ENCODE measurements around the gene SPHK1.

The SPHK1 gene

DNA sequence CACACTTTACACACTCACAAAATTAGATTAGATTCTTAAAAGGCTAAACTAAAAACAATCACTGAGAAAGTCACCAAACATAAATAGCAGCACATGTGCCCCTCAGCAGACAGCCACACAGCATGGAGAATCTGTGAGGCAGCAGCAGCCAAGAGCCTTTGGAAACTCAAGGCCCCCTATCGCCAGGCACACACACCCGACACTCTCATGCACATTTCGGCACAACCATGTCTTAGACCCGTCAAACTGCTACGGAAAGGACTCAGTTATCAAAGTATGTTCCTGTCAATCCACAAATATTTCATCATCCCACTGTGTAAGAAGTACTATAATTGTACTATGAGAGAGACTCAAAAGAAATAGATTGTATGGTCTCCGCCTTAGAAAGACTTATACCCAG, 47.6 kb downstream of the SPHK1 start:
- no peak for DNase-seq (ENCODE audit: low read depth in 2 of 3, low spot score in 1 of 3)

DNA sequence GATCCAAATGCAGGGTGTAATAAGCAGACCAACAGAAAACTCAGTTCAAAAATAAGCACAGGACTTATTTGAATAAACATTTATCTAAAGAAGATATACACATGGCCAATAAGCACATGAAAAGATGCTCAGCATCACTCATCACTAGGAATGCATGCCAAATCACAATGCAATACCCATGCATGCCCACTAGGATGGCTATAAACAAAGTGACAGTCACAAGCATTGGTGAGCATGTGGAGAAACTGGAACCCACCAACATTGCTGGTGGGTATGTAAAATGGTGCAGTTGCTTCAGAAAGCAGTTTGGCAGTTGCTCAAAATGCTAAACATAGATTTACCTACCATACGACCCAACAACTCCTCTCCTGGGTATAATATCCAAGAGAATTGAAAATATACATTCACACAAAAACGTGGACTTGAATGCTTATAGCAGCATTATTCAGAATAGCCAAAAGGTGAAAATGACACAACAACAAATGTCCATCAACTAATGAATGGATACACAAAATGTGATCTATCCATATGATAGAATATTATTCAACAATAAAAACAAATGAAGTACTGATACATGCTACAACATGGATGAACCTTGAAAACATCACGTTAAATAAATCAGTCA, 48.4 kb downstream of the SPHK1 start:
- no peak for DNase-seq (ENCODE audit: low read depth in 2 of 3, low spot score in 1 of 3)

DNA sequence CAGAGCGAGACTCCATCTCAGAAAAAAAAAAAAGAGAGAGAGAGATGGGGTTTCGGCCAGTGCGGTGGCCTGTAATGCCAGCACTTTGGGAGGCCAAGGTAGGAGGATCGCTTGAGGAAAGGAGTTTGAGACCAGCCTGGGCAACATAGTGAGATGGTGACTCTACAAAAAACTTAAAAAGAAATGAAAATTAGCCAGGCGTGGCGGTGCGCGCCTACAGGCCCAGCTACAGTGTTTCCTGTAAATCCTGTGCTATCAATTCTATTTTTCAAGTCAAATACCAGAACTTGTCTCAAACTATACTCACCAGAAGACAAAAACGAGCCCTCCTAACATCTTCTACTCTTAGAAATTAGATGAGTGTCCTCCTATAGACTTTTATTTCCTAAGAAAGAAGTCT, 49.3 kb downstream of the SPHK1 start:
- DNase-seq (ENCODE audit: low read depth in 2 of 3, low spot score in 1 of 3) = no peak

DNA sequence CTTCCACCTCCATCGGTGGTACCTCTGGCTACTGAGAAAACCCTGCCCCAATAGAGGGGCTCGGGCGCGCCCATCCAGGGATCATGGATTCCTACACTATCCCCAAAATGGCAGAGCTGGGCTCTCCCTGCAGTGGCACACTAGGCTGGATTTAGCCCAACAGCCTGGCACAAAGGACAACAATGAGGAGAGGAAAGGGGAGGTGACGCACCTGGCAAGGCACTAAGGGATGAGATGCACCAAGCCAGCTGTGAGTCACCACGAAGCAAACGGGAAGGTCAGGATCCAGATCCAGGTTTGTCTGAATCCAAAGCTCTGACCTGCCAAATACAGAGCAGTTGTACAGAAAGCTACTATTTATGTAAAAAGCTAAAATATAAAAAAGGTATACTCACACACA, 50.5 kb downstream of the SPHK1 start:
- DNase-seq (ENCODE audit: low read depth in 2 of 3, low spot score in 1 of 3) = no peak

DNA sequence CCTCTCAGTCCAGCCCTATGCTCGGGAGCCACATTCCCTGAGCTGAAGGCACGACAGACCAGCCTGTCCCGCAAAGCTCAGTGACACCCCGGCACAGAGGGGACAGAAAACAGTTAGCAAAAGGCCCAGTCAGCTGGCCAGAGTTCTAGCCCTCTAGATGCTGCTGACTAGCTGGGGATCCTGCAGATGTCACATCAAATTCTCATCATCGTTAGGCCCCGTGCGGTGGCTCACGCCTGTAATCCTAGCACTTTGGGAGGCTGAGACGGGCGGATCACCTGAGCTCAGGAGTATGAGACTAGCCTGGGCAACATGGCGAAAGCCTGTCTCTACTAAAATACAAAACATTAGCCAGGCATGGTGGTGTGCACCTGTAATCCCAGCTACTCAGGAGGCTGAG, 51.3 kb downstream of the SPHK1 start:
- no peak for DNase-seq (ENCODE audit: low read depth in 2 of 3, low spot score in 1 of 3)
